Vagina (tissue), 2 donors: ENCODE measurements around the gene PLCB1. TPM values are rescaled to one million over a fixed set of nuclear protein-coding genes. Genes with fewer than 3 reads are reported as not detected.

Source experiments
- DNase-seq, 2 donors: peaks; one replicate each; pipeline ENCODE4 v3.0.0-alpha.2; 2017; ENCODE audit errors: extremely low spot score in 2 of 2
- H3K27ac ChIP-seq: fragments of 200-600 bp; sonication (generic); one replicate; pipeline ENCODE4 v1.5.1; 2019
- H3K27me3 ChIP-seq: fragments of 200-600 bp; sonication (generic); one replicate; pipeline ENCODE4 v1.5.1; 2019
- H3K36me3 ChIP-seq, 2 donors: fragments of 200-600 bp; sonication (generic); one replicate each; pipeline ENCODE4 v1.5.1; 2017 to 2019
- H3K4me1 ChIP-seq: fragments of 200-600 bp; sonication (generic); one replicate; pipeline ENCODE4 v1.5.1; 2019
- H3K4me3 ChIP-seq, 2 donors: fragments of 200-600 bp; sonication (generic); 1 replicate in 1 of 2; 2 replicates in 1 of 2; pipeline ENCODE4 v1.5.1; 2016 to 2019
- H3K9me3 ChIP-seq: fragments of 200-600 bp; sonication (generic); one replicate; pipeline ENCODE4 v1.5.1; 2019
- POLR2A ChIP-seq, 2 donors: fragments of 450-650 bp; IDR thresholded peaks; one replicate each; pipeline ENCODE4 v1.6.1; 2017; ENCODE audit warnings: antibody characterized with exemption in 2 of 2, mild to moderate bottlenecking in 2 of 2, moderate library complexity in 2 of 2
- POLR2AphosphoS5 ChIP-seq, 2 donors: sonication (generic); formaldehyde crosslinking; IDR thresholded peaks; one replicate each; pipeline ENCODE4 v1.9.0; 2017; ENCODE audit warnings: antibody characterized with exemption in 2 of 2, mild to moderate bottlenecking in 2 of 2, low read depth in 1 of 2; ENCODE audit not compliant: insufficient read depth in 1 of 2
- intact Hi-C: fragments of 100-400 bp; cut with DNase I; formaldehyde crosslinking; loops from one replicate; pipeline ENCODE4 v1.15.1; 2023
- total RNA-seq: library from RNA; depleted of rRNA; stranded (reverse); fragments of >200 nt; gene quantifications from one replicate; pipeline ENCODE4 v1.2.3, GENCODE V29; 2016
- TF ChIP-seq, protein P1 (sequence below), 3 experiments: fragments of 450-650 bp in 2 of 3; fragments of 200-600 bp in 1 of 3; sonication (generic) in 1 of 3; IDR thresholded peaks; one replicate each; pipeline ENCODE4 v1.5.1; 2017 to 2019; ENCODE audit warnings: antibody characterized with exemption in 3 of 3, mild to moderate bottlenecking in 2 of 3, moderate library complexity in 2 of 3

PLCB1 gene
- total RNA-seq, 1 donor from 2014 or later: 32.4 TPM

- no peaks in the 10 kb centered on the region for H3K9me3 ChIP-seq
- H3K27me3 ChIP-seq: no peaks in the 10 kb centered on the region
- no peak overlapping the region for H3K4me3 ChIP-seq
- intact Hi-C loops: no loop called here
- no peaks in the 10 kb centered on the region for H3K36me3 ChIP-seq
- DNase-seq: no peak
- TF ChIP-seq POLR2A (IDR thresholded peaks at IDR 0.05) (no peak), POLR2AphosphoS5 (IDR thresholded peaks at IDR 0.05; ENCODE audit: insufficient read depth in 1 of 2, low read depth in 1 of 2) (no peak)
- TF ChIP-seq, protein P1, sequence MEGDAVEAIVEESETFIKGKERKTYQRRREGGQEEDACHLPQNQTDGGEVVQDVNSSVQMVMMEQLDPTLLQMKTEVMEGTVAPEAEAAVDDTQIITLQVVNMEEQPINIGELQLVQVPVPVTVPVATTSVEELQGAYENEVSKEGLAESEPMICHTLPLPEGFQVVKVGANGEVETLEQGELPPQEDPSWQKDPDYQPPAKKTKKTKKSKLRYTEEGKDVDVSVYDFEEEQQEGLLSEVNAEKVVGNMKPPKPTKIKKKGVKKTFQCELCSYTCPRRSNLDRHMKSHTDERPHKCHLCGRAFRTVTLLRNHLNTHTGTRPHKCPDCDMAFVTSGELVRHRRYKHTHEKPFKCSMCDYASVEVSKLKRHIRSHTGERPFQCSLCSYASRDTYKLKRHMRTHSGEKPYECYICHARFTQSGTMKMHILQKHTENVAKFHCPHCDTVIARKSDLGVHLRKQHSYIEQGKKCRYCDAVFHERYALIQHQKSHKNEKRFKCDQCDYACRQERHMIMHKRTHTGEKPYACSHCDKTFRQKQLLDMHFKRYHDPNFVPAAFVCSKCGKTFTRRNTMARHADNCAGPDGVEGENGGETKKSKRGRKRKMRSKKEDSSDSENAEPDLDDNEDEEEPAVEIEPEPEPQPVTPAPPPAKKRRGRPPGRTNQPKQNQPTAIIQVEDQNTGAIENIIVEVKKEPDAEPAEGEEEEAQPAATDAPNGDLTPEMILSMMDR (IDR thresholded peaks at IDR 0.05): no peak
- no peaks in the 10 kb centered on the region for H3K4me1 ChIP-seq
- H3K27ac ChIP-seq: no peak overlapping the region
These were observed 522.4 kb downstream of the PLCB1 start for GRCh38 chr20:8654486-8654885.

- Histone ChIP-seq H3K9me3 (no peaks in the 10 kb centered on the region), H3K36me3 (no peaks in the 10 kb centered on the region), H3K4me1 (no peaks in the 10 kb centered on the region), H3K4me3 (no peak overlapping the region), H3K27ac (no peak overlapping the region), H3K27me3 (no peaks in the 10 kb centered on the region)
- intact Hi-C loops: no loop called here
- DNase-seq: no peak
- no peak for TF ChIP-seq POLR2A (IDR thresholded peaks at IDR 0.05)
- TF ChIP-seq POLR2AphosphoS5 (IDR thresholded peaks at IDR 0.05; ENCODE audit: insufficient read depth in 1 of 2, low read depth in 1 of 2): no peak
- TF ChIP-seq, protein P1 (IDR thresholded peaks at IDR 0.05): no peak
These were observed 524.3 kb downstream of the PLCB1 start for GRCh38 chr20:8656335-8656734.

DNA sequence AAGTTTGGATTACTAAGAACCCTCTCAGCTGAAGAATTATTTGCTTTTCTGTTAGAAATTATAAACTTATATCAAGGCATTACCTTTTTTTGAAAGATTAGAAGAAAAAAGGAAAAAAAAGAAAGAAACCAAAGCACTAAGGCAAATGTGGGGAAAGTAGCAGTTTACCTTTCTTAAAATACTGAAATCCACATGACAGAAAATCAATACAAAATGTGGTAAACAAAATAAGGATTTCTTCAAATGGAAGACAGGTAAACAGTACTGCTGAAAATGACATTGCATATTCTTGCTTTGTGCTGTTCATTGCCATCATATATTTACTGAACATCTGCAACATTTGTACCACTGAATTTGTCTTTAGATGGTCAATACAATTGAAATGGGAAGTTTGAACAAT is 525.6 kb downstream of the PLCB1 start:
- Histone ChIP-seq H3K4me1 (no peaks in the 10 kb centered on the region), H3K4me3 (no peak overlapping the region), H3K9me3 (no peaks in the 10 kb centered on the region), H3K27me3 (no peaks in the 10 kb centered on the region), H3K27ac (no peak overlapping the region), H3K36me3 (no peaks in the 10 kb centered on the region)
- no peak for DNase-seq
- intact Hi-C loops: no loop called here
- TF ChIP-seq, protein P1 (IDR thresholded peaks at IDR 0.05): no peak
- TF ChIP-seq POLR2AphosphoS5 (IDR thresholded peaks at IDR 0.05; ENCODE audit: insufficient read depth in 1 of 2, low read depth in 1 of 2) (no peak), POLR2A (IDR thresholded peaks at IDR 0.05) (no peak)

- Histone ChIP-seq H3K27ac (no peak overlapping the region), H3K9me3 (no peaks in the 10 kb centered on the region), H3K4me1 (no peaks in the 10 kb centered on the region), H3K4me3 (no peak overlapping the region), H3K36me3 (no peaks in the 10 kb centered on the region), H3K27me3 (no peaks in the 10 kb centered on the region)
- intact Hi-C loops: no loop called here
- no peak for DNase-seq
- no peak for TF ChIP-seq POLR2AphosphoS5 (IDR thresholded peaks at IDR 0.05; ENCODE audit: insufficient read depth in 1 of 2, low read depth in 1 of 2)
- TF ChIP-seq, protein P1 (IDR thresholded peaks at IDR 0.05): no peak
- no peak for TF ChIP-seq POLR2A (IDR thresholded peaks at IDR 0.05)
These were observed 526.0 kb downstream of the PLCB1 start for GRCh38 chr20:8658103-8658502.

GRCh38 chr20:8661229-8661952 is 529.3 kb downstream of the PLCB1 start:
- DNase-seq: no peak
- intact Hi-C loops: no loop called here
- no peaks in the 10 kb centered on the region for H3K9me3 ChIP-seq
- H3K36me3 ChIP-seq: no peaks in the 10 kb centered on the region
- no peak overlapping the region for H3K4me3 ChIP-seq
- H3K27ac ChIP-seq: no peak overlapping the region
- no peaks in the 10 kb centered on the region for H3K4me1 ChIP-seq
- H3K27me3 ChIP-seq: no peaks in the 10 kb centered on the region
- TF ChIP-seq POLR2AphosphoS5 (IDR thresholded peaks at IDR 0.05; ENCODE audit: insufficient read depth in 1 of 2, low read depth in 1 of 2): no peak
- TF ChIP-seq, protein P1 (IDR thresholded peaks at IDR 0.05): no peak
- no peak for TF ChIP-seq POLR2A (IDR thresholded peaks at IDR 0.05)
